GM23338 (cell line): Measurements from ENCODE around the gene AP4S1. TPM values are rescaled to one million over a fixed set of nuclear protein-coding genes. Genes with fewer than 3 reads are reported as not detected.
A peak's percentile ranks its signal among the peaks of the same experiment; 100 is the strongest.

Source experiments
- ATAC-seq: fragments of 200-7000 bp; cut with Tn5 transposase; 3 replicates; pipeline ENCODE4 v1.9.1; 2020
- DNase-seq: peaks from one replicate; pipeline ENCODE4 v3.0.0-alpha.2; 2015; ENCODE audit warnings: low spot score
- H2AFZ ChIP-seq: fragments of 200-600 bp; sonication (generic); 2 replicates; pipeline ENCODE4 v1.8.0; 2016; ENCODE audit warnings: antibody characterized with exemption, mild to moderate bottlenecking, moderate library complexity
- H3F3A ChIP-seq: fragments of 200-600 bp; sonication (generic); replicated peaks from 2 replicates; pipeline ENCODE4 v1.8.0; 2017; ENCODE audit warnings: antibody characterized with exemption, mixed run types, low read depth
- H3K27ac ChIP-seq: fragments of 200-600 bp; sonication (generic); 2 replicates; pipeline ENCODE4 v1.6.1; 2016; ENCODE audit warnings: low read depth
- H3K27me3 ChIP-seq: fragments of 200-600 bp; sonication (generic); 2 replicates; pipeline ENCODE4 v1.8.0; 2016; ENCODE audit warnings: mild to moderate bottlenecking, mixed run types, moderate library complexity; ENCODE audit not compliant: insufficient read depth
- H3K36me3 ChIP-seq: fragments of 200-600 bp; sonication (generic); 2 replicates; pipeline ENCODE4 v1.8.0; 2016; ENCODE audit warnings: mild to moderate bottlenecking; ENCODE audit not compliant: insufficient read depth
- H3K4me1 ChIP-seq: fragments of 200-600 bp; sonication (generic); 2 replicates; pipeline ENCODE4 v1.8.0; 2016; ENCODE audit warnings: mild to moderate bottlenecking, moderate library complexity; ENCODE audit not compliant: insufficient read depth
- H3K4me2 ChIP-seq: fragments of 200-600 bp; sonication (generic); 2 replicates; pipeline ENCODE4 v1.7.1; 2017; ENCODE audit warnings: mixed run types
- H3K4me3 ChIP-seq: fragments of 200-600 bp; sonication (generic); 2 replicates; pipeline ENCODE4 v1.6.1; 2016; ENCODE audit warnings: mixed run types
- H3K79me2 ChIP-seq: fragments of 200-600 bp; sonication (generic); replicated peaks from 2 replicates; pipeline ENCODE4 v1.8.0; 2017; ENCODE audit warnings: mild to moderate bottlenecking; ENCODE audit not compliant: insufficient read depth
- H3K9me2 ChIP-seq: fragments of 200-600 bp; sonication (generic); 2 replicates; pipeline ENCODE4 v1.8.0; 2017; ENCODE audit not compliant: insufficient read depth
- H4K20me1 ChIP-seq: fragments of 200-600 bp; sonication (generic); replicated peaks from 2 replicates; pipeline ENCODE4 v1.8.0; 2017; ENCODE audit warnings: mild to moderate bottlenecking; ENCODE audit not compliant: insufficient read depth
- H3K27ac Mint-ChIP-seq: 2 replicates; pipeline ENCODE4 v1.8.0; 2020; ENCODE audit warnings: inconsistent platforms, mild to moderate bottlenecking, moderate library complexity, mixed read lengths
- H3K27me3 Mint-ChIP-seq: 3 replicates; pipeline ENCODE4 v1.8.0; 2022; ENCODE audit warnings: low read depth, mild to moderate bottlenecking, moderate library complexity, mixed read lengths, inconsistent platforms; ENCODE audit not compliant: insufficient read depth, poor library complexity
- H3K36me3 Mint-ChIP-seq: 3 replicates; pipeline ENCODE4 v1.8.0; 2021; ENCODE audit warnings: low read depth, mild to moderate bottlenecking, inconsistent platforms, moderate library complexity, mixed read lengths
- H3K4me1 Mint-ChIP-seq: 3 replicates; pipeline ENCODE4 v1.8.0; 2020; ENCODE audit warnings: mild to moderate bottlenecking, inconsistent platforms, mixed read lengths
- H3K4me3 Mint-ChIP-seq: 3 replicates; pipeline ENCODE4 v1.8.0; 2021; ENCODE audit warnings: moderate library complexity, mild to moderate bottlenecking, inconsistent platforms, mixed read lengths
- H3K9me3 Mint-ChIP-seq: 3 replicates; pipeline ENCODE4 v1.8.0; 2020; ENCODE audit warnings: moderate library complexity, mild to moderate bottlenecking, inconsistent platforms, mixed read lengths
- CTCF ChIP-seq, 2 experiments: fragments of 200-600 bp in 1 of 2; sonication (generic) in 1 of 2; conservative IDR thresholded peaks; 2 replicates each; pipeline versions ENCODE4 v1.5.1 to v1.6.1; 2016 to 2017; ENCODE audit warnings: antibody characterized with exemption in 2 of 2, low read depth in 2 of 2, mild to moderate bottlenecking in 2 of 2, moderate library complexity in 1 of 2
- EZH2 ChIP-seq: fragments of 200-600 bp; sonication (generic); IDR thresholded peaks from one replicate; pipeline ENCODE4 v1.8.0; 2017; ENCODE audit warnings: antibody characterized with exemption, mild to moderate bottlenecking, low read depth; ENCODE audit not compliant: unreplicated experiment
- EZH2phosphoT487 ChIP-seq: fragments of 200-600 bp; sonication (generic); IDR thresholded peaks from one replicate; pipeline ENCODE4 v1.8.1; 2018; ENCODE audit warnings: antibody characterized with exemption; ENCODE audit not compliant: unreplicated experiment
- JUNB ChIP-seq: IDR thresholded peaks from one replicate; pipeline ENCODE4 v1.6.1; 2016; ENCODE audit warnings: antibody characterized with exemption; ENCODE audit not compliant: unreplicated experiment
- NANOG ChIP-seq: IDR thresholded peaks from 2 replicates; pipeline ENCODE4 v1.6.1; 2016; ENCODE audit warnings: antibody characterized with exemption, borderline replicate concordance
- POLR2AphosphoS5 ChIP-seq: IDR thresholded peaks from 2 replicates; pipeline ENCODE4 v1.6.1; 2016; ENCODE audit warnings: antibody characterized with exemption, low read depth
- REST ChIP-seq: IDR thresholded peaks from one replicate; pipeline ENCODE4 v1.6.1; 2018; ENCODE audit warnings: antibody characterized with exemption; ENCODE audit not compliant: unreplicated experiment
- ZNF114 ChIP-seq: fragments of 250-450 bp; sonication (Bioruptor Pico); IDR thresholded peaks from 2 replicates; pipeline ENCODE4 v1.5.0; 2020; ENCODE audit warnings: mild to moderate bottlenecking, moderate library complexity
- ZNF462 ChIP-seq: fragments of 250-450 bp; sonication (Bioruptor Pico); IDR thresholded peaks from 2 replicates; pipeline ENCODE4 v1.5.0; 2020; ENCODE audit warnings: mild to moderate bottlenecking, moderate library complexity
- polyA plus RNA-seq: library from polyadenylated mRNA; unstranded; fragments of >200 nt; fragmentation: Nextera tagmentation; extraction: Ambion mirVana; gene quantifications from 2 replicates; pipeline ENCODE4 v1.2.1, GENCODE V29; 2016
- total RNA-seq: library from RNA; depleted of rRNA; stranded (reverse); fragments of >200 nt; shearing (Covaris generic); gene quantifications from 2 replicates; pipeline ENCODE4 v1.2.3, GENCODE V29; 2014

Gene AP4S1
- total and polyA plus RNA-seq, 2 experiments from 2014 or later, result 13.4 to 15.7 TPM

GRCh38 chr14:31043379-31043778 lies 17.9 kb downstream of the AP4S1 start:
- Mint-ChIP-seq H3K4me1 (peaks cover 17% of the 10 kb centered on the region), H3K27me3 (no peaks in the 10 kb centered on the region), H3K36me3 (no peaks in the 10 kb centered on the region; the same call in 2 of the 3 replicates), H3K4me3 (no peak overlapping the region; the same call in 2 of the 3 replicates), H3K27ac (peak overlapping the region; percentile 71), H3K9me3 (no peaks in the 10 kb centered on the region)
- no peak overlapping the region for H3K4me2 ChIP-seq
- no peak overlapping the region for H2AFZ ChIP-seq
- no peaks in the 10 kb centered on the region for H3K36me3 ChIP-seq
- no peaks in the 10 kb centered on the region for H3K9me2 ChIP-seq
- peak; percentile 32; the same call in 1 of the 3 replicates for ATAC-seq
- TF ChIP-seq ZNF462 (CRISPR knock-in tag) (no peak), ZNF114 (CRISPR knock-in tag) (no peak), EZH2 (no peak)
- H3K79me2 ChIP-seq, result peaks cover 11% of the 10 kb centered on the region
- H3K4me1 ChIP-seq, result peaks cover 17% of the 10 kb centered on the region
- H4K20me1 ChIP-seq, result no peaks in the 10 kb centered on the region
- DNase-seq, result no peak
- H3F3A ChIP-seq, result no peaks in the 10 kb centered on the region
- peak overlapping the region; percentile 33; the same call in 1 of the 2 replicates for H3K27ac ChIP-seq
- H3K27me3 ChIP-seq, result no peaks in the 10 kb centered on the region
- H3K4me3 ChIP-seq, result no peak overlapping the region

GRCh38 chr14:31045501-31046080 lies 20.1 kb downstream of the AP4S1 start:
- Histone ChIP-seq H2AFZ (no peak overlapping the region), H3F3A (no peaks in the 10 kb centered on the region), H3K27ac (0 out of 2 replicates have a peak overlapping the region, but pooled peaks have one; percentile 17), H3K4me1 (peaks cover 14% of the 10 kb centered on the region; the same call in 1 of the 2 replicates), H3K79me2 (peaks cover 14% of the 10 kb centered on the region), H3K9me2 (no peaks in the 10 kb centered on the region), H3K36me3 (no peaks in the 10 kb centered on the region), H3K4me3 (no peak overlapping the region), H4K20me1 (no peaks in the 10 kb centered on the region), H3K27me3 (no peaks in the 10 kb centered on the region), H3K4me2 (no peak overlapping the region)
- DNase-seq (no peak), ATAC-seq (no peak)
- H3K4me3 Mint-ChIP-seq, result no peak overlapping the region
- no peaks in the 10 kb centered on the region for H3K27me3 Mint-ChIP-seq
- H3K27ac Mint-ChIP-seq, result no peak overlapping the region
- peaks cover 13% of the 10 kb centered on the region for H3K4me1 Mint-ChIP-seq
- H3K9me3 Mint-ChIP-seq, result no peaks in the 10 kb centered on the region
- no peaks in the 10 kb centered on the region; the same call in 2 of the 3 replicates for H3K36me3 Mint-ChIP-seq
- TF ChIP-seq NANOG (no peak), JUNB (no peak), EZH2 (no peak), EZH2phosphoT487 (no peak), CTCF (conservative IDR thresholded peaks at IDR 0.05; ENCODE audit: low read depth in 2 of 2) (no peak), REST (no peak), POLR2AphosphoS5 (no peak)
